Stimulated activated CD8-positive, alpha-beta memory T cell treated with anti-CD3 and anti-CD28 coated beads, Interleukin-7, amount 100 ng/mL, for 24 hours (primary cell): ENCODE data around the gene DIO3.

Experiments used
- DNase-seq: peaks from one replicate; pipeline ENCODE4 v3.0.0-alpha.2; 2020; ENCODE audit warnings: low read depth

Gene DIO3

GRCh38 chr14:101561145-101561896 is at the start of gene DIO3:
TSS of gene DIO3 (plus strand) at chr14:101561495.
- DNase-seq, result no peak

- DNase-seq, result no peak
Observed at GRCh38 chr14:101511620-101512375, 49.5 kb upstream of the DIO3 start.

- no peak for DNase-seq
Observed at GRCh38 chr14:101512376-101512695, 49.0 kb upstream of the DIO3 start.

GRCh38 chr14:101514136-101514535 is 47.2 kb upstream of the DIO3 start:
- no peak for DNase-seq

- DNase-seq, result no peak
Observed at GRCh38 chr14:101516401-101516800, 44.9 kb upstream of the DIO3 start.

GRCh38 chr14:101518611-101519473 is 42.5 kb upstream of the DIO3 start:
- no peak for DNase-seq

GRCh38 chr14:101520621-101521472 is 40.4 kb upstream of the DIO3 start:
- no peak for DNase-seq

GRCh38 chr14:101521473-101521915 is 39.8 kb upstream of the DIO3 start:
- no peak for DNase-seq

- DNase-seq, result no peak
Observed at GRCh38 chr14:101521978-101522377, 39.3 kb upstream of the DIO3 start.

- DNase-seq, result no peak
Observed at GRCh38 chr14:101525640-101526527, 35.4 kb upstream of the DIO3 start.

GRCh38 chr14:101527987-101528386 is 33.3 kb upstream of the DIO3 start:
- no peak for DNase-seq

GRCh38 chr14:101529079-101529478 is 32.2 kb upstream of the DIO3 start:
- DNase-seq, result no peak

GRCh38 chr14:101534198-101534597 is 27.1 kb upstream of the DIO3 start:
- no peak for DNase-seq

GRCh38 chr14:101535232-101535631 is 26.1 kb upstream of the DIO3 start:
- no peak for DNase-seq

- DNase-seq, result no peak
Observed at GRCh38 chr14:101535701-101536207, 25.5 kb upstream of the DIO3 start.

GRCh38 chr14:101537286-101537685 is 24.0 kb upstream of the DIO3 start:
- no peak for DNase-seq

GRCh38 chr14:101538878-101539277 is 22.4 kb upstream of the DIO3 start:
- no peak for DNase-seq

GRCh38 chr14:101539880-101540279 is 21.4 kb upstream of the DIO3 start:
- no peak for DNase-seq

GRCh38 chr14:101540481-101541462 is 20.5 kb upstream of the DIO3 start:
- DNase-seq, result no peak
